ENCODE measurements around the gene KRT86.

The KRT86 gene

DNA sequence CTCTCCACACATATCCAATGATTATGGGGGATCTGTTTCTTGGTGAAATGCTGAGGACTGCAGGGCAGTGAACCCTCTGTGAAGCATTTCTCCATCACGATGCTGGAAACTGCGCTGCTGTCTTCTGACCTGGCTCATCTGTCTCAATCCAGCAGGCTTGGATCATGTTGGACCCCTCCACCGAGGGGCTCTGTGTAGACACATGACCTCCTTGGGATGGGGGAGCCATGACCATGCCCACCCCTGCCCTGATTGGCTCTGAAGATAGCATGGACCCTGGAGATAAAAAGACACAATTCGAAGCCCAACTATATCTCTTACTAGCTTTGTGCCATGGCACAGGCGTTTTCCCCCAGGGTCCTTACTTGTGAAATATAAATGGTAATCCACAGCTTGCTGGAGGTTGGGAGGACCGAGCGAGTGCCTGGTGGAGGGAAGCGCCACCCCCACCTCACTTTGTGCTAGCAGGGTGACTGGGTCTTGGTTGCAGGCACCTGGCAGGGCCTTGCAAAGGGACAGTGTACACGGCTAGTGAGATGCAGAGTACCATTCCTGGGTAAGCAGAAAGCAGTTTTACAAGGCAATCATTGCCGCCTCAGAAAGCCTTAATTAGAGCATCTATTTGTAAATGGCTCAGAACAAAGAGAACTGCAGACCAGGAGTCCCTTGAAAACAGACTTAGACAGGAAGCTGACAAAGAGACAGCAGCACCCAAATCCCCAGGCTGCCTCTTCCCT lies 49.1 kb downstream of the KRT86 start:
- H3K4me1 ChIP-seq (ENCODE audit: control insufficient read depth, low read length), result no peaks in the 10 kb centered on the region
- no peak overlapping the region for H3K4me3 ChIP-seq (ENCODE audit: low read length)
- no peaks in the 10 kb centered on the region for H3F3A ChIP-seq (ENCODE audit: control insufficient read depth, insufficient read depth)
- no peaks in the 10 kb centered on the region for H4K20me1 ChIP-seq (ENCODE audit: control insufficient read depth, insufficient read depth, low read depth, low read length)
- no peaks in the 10 kb centered on the region for H3K9me2 ChIP-seq (replicated peaks; ENCODE audit: control insufficient read depth, low read length)
- H3K27me3 ChIP-seq (ENCODE audit: control insufficient read depth, low read length), result peaks cover 13% of the 10 kb centered on the region; the same call in 1 of the 2 replicates
- H3K79me2 ChIP-seq (ENCODE audit: control insufficient read depth, low read length), result no peaks in the 10 kb centered on the region
- no peaks in the 10 kb centered on the region for H3K36me3 ChIP-seq (ENCODE audit: control insufficient read depth, low read length)
- H3K27ac ChIP-seq (ENCODE audit: low read depth, low read length), result no peak overlapping the region
- no peaks in the 10 kb centered on the region for H3K9me3 ChIP-seq (ENCODE audit: control insufficient read depth, insufficient read depth, low read length)
- TF ChIP-seq, protein P1, sequence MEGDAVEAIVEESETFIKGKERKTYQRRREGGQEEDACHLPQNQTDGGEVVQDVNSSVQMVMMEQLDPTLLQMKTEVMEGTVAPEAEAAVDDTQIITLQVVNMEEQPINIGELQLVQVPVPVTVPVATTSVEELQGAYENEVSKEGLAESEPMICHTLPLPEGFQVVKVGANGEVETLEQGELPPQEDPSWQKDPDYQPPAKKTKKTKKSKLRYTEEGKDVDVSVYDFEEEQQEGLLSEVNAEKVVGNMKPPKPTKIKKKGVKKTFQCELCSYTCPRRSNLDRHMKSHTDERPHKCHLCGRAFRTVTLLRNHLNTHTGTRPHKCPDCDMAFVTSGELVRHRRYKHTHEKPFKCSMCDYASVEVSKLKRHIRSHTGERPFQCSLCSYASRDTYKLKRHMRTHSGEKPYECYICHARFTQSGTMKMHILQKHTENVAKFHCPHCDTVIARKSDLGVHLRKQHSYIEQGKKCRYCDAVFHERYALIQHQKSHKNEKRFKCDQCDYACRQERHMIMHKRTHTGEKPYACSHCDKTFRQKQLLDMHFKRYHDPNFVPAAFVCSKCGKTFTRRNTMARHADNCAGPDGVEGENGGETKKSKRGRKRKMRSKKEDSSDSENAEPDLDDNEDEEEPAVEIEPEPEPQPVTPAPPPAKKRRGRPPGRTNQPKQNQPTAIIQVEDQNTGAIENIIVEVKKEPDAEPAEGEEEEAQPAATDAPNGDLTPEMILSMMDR (IDR thresholded peaks at IDR 0.05; ENCODE audit: low read depth, low read length, poor library complexity, severe bottlenecking), result no peak
- no peak for TF ChIP-seq EZH2phosphoT487 (IDR thresholded peaks at IDR 0.05; ENCODE audit: borderline replicate concordance, low read length)
- no peak overlapping the region for H3K4me2 ChIP-seq (ENCODE audit: low read length)

DNA sequence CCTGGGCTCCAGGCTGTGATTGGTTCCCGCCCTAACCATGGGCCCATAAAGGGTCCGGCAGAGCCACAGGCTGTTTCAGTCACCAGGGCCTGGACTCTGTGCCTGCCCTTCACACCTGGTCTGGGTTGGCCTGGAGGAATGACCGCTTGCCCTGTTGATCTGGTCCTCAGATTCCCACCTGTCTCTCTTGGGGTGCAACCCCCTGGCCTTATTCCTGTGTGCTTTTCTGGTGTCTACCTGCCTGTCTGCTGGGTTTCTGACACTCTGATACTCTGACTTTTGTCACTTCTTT lies 49.7 kb downstream of the KRT86 start:
- Histone ChIP-seq H3K4me1 (ENCODE audit: control insufficient read depth, low read length) (no peaks in the 10 kb centered on the region), H3K27me3 (ENCODE audit: control insufficient read depth, low read length) (peaks cover 17% of the 10 kb centered on the region; the same call in 1 of the 2 replicates), H3K27ac (ENCODE audit: low read depth, low read length) (no peak overlapping the region), H3K4me2 (ENCODE audit: low read length) (no peak overlapping the region), H3K4me3 (ENCODE audit: low read length) (no peak overlapping the region), H4K20me1 (ENCODE audit: control insufficient read depth, insufficient read depth, low read depth, low read length) (no peaks in the 10 kb centered on the region), H3K36me3 (ENCODE audit: control insufficient read depth, low read length) (no peaks in the 10 kb centered on the region), H3K9me2 (replicated peaks; ENCODE audit: control insufficient read depth, low read length) (no peaks in the 10 kb centered on the region), H3F3A (ENCODE audit: control insufficient read depth, insufficient read depth) (no peaks in the 10 kb centered on the region), H3K9me3 (ENCODE audit: control insufficient read depth, insufficient read depth, low read length) (no peaks in the 10 kb centered on the region), H3K79me2 (ENCODE audit: control insufficient read depth, low read length) (no peaks in the 10 kb centered on the region)
- TF ChIP-seq EZH2phosphoT487 (IDR thresholded peaks at IDR 0.05; ENCODE audit: borderline replicate concordance, low read length), result no peak
- TF ChIP-seq, protein P1 (IDR thresholded peaks at IDR 0.05; ENCODE audit: low read depth, low read length, poor library complexity, severe bottlenecking), result no peak

DNA sequence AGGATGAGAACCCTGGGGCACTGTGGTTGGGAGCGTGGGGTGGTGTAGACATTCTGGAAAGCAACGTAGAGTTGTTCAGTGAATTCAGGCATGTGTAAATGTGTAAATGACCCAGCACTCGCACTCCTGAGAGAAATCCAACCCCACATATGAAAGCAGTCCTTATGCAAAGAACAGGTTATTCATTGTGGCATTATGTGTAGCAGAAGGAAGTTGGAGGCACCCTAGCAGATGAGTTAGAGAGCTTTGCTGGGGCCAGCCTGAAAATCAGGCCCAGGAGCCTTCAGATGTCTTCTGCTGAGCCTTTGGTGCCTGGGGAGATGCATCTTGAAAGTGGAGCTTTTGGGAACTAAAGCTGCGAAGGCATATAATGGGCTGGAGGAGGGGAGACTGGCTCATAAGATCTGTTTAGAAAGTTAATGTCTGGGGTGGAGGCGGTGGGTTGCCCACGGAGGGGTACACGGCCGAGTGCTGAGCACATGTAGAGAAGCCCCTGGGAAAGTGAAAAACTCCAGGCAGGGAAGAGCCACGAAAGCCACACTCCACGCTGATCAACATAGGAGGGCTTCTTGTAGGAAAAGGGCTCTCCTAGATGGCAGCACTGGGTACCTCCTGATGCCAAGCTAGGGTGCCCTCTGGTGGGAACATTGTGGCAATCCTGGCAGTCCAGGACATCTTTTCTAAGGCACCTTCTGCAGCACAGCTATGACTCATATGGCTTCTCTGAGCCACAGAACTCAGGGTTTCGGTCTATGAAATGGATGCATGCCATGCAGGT lies 52.8 kb downstream of the KRT86 start:
- no peaks in the 10 kb centered on the region for H3K9me3 ChIP-seq (ENCODE audit: control insufficient read depth, insufficient read depth, low read length)
- no peak overlapping the region for H3K27ac ChIP-seq (ENCODE audit: low read depth, low read length)
- TF ChIP-seq, protein P1 (IDR thresholded peaks at IDR 0.05; ENCODE audit: low read depth, low read length, poor library complexity, severe bottlenecking), result peak; percentile 85
- TF ChIP-seq EZH2phosphoT487 (IDR thresholded peaks at IDR 0.05; ENCODE audit: borderline replicate concordance, low read length), result no peak
- H3K79me2 ChIP-seq (ENCODE audit: control insufficient read depth, low read length), result no peaks in the 10 kb centered on the region
- no peaks in the 10 kb centered on the region for H4K20me1 ChIP-seq (ENCODE audit: control insufficient read depth, insufficient read depth, low read depth, low read length)
- no peaks in the 10 kb centered on the region for H3K36me3 ChIP-seq (ENCODE audit: control insufficient read depth, low read length)
- H3K4me3 ChIP-seq (ENCODE audit: low read length), result no peak overlapping the region
- no peak overlapping the region for H3K4me2 ChIP-seq (ENCODE audit: low read length)
- no peaks in the 10 kb centered on the region for H3F3A ChIP-seq (ENCODE audit: control insufficient read depth, insufficient read depth)
- peaks cover 25% of the 10 kb centered on the region; the same call in 1 of the 2 replicates for H3K27me3 ChIP-seq (ENCODE audit: control insufficient read depth, low read length)
- no peaks in the 10 kb centered on the region for H3K4me1 ChIP-seq (ENCODE audit: control insufficient read depth, low read length)
- H3K9me2 ChIP-seq (replicated peaks; ENCODE audit: control insufficient read depth, low read length), result no peaks in the 10 kb centered on the region
